B cell (primary cell): ENCODE measurements around the gene THEMIS. TPM values are rescaled to one million over a fixed set of nuclear protein-coding genes. Genes with fewer than 3 reads are reported as not detected.

Experiments used
- ATAC-seq: fragments of 200-7000 bp; cut with Tn5 transposase; one replicate; pipeline ENCODE4 v1.10.0; 2021; ENCODE audit warnings: low read depth, mild to moderate bottlenecking, moderate number of reproducible peaks, moderate library complexity
- CTCF ChIA-PET: fragments of 350-600 bp; sonication (Branson Sonifier 250); formaldehyde crosslinking; loops from one replicate; lab custom pipeline; 2021; ENCODE audit warnings: antibody characterized with exemption, inconsistent platforms; lab: Charles Lee
- POLR2A ChIA-PET: fragments of 350-600 bp; sonication (Branson Sonifier 250); formaldehyde crosslinking; loops from one replicate; lab custom pipeline; 2021; ENCODE audit warnings: antibody characterized with exemption; lab: Charles Lee
- DNase-seq: peaks from one replicate; pipeline ENCODE4 v3.0.0; 2013
- H2AFZ ChIP-seq: 2 replicates; pipeline ENCODE4 v1.6.1; 2012; ENCODE audit warnings: mild to moderate bottlenecking, low read depth, low read length; ENCODE audit not compliant: insufficient read depth, poor library complexity, severe bottlenecking
- H3K27ac ChIP-seq, 2 donors: 1 replicate in 1 of 2; 2 replicates in 1 of 2; pipeline ENCODE4 v1.5.1; 2012 to 2013; ENCODE audit warnings: low read length in 2 of 2, mild to moderate bottlenecking in 2 of 2, moderate library complexity in 1 of 2
- H3K27me3 ChIP-seq, 4 experiments: fragments of 200-600 bp in 1 of 4; sonication (generic) in 1 of 4; replicated peaks in 1 of 4; 1 replicate in 2 of 4; 2 replicates in 2 of 4; pipeline versions ENCODE4 v1.6.1 to v1.7.0; 2013 to 2016; ENCODE audit warnings: low read length in 3 of 4, mild to moderate bottlenecking in 2 of 4, mixed read lengths in 1 of 4, moderate library complexity in 1 of 4; ENCODE audit not compliant: insufficient read depth in 4 of 4, control insufficient read depth in 3 of 4; ENCODE audit errors: control extremely low read depth in 1 of 4
- H3K36me3 ChIP-seq, 2 experiments: replicated peaks in 1 of 2; 1 replicate in 1 of 2; 2 replicates in 1 of 2; pipeline versions ENCODE4 v1.6.1 to v1.7.1; 2013; ENCODE audit warnings: low read length in 1 of 2; ENCODE audit not compliant: insufficient read depth in 2 of 2, control insufficient read depth in 1 of 2; ENCODE audit errors: control extremely low read depth in 1 of 2, extremely low read depth in 1 of 2
- H3K4me1 ChIP-seq, 2 donors: fragments of 200-600 bp in 1 of 2; sonication (generic) in 1 of 2; 1 replicate in 1 of 2; 2 replicates in 1 of 2; pipeline versions ENCODE4 v1.5.1 to v1.6.1; 2013 to 2017; ENCODE audit warnings: low read length in 2 of 2; ENCODE audit not compliant: control insufficient read depth in 2 of 2, insufficient read depth in 2 of 2
- H3K4me2 ChIP-seq: replicated peaks from 2 replicates; pipeline ENCODE3; 2012; ENCODE audit warnings: mild to moderate bottlenecking, low read depth, low read length; ENCODE audit not compliant: poor library complexity, severe bottlenecking
- H3K4me3 ChIP-seq, 5 experiments: fragments of 200-600 bp in 1 of 5; sonication (generic) in 1 of 5; 1 replicate in 3 of 5; 2 replicates in 2 of 5; pipeline versions ENCODE4 v1.5.1 to v1.7.0; 2011 to 2016; ENCODE audit warnings: low read length in 4 of 5, mild to moderate bottlenecking in 4 of 5, low read depth in 2 of 5, control low read depth in 1 of 5, moderate library complexity in 1 of 5; ENCODE audit not compliant: insufficient read depth in 1 of 5; ENCODE audit errors: control extremely low read depth in 1 of 5, extremely low read depth in 1 of 5
- H3K79me2 ChIP-seq: fragments of 200-600 bp; sonication (generic); one replicate; pipeline ENCODE4 v1.6.0; 2016; ENCODE audit warnings: low read length; ENCODE audit not compliant: control insufficient read depth, insufficient read depth
- H3K9ac ChIP-seq: fragments of 200-600 bp; sonication (generic); 2 replicates; pipeline ENCODE4 v1.6.1; 2017; ENCODE audit warnings: mild to moderate bottlenecking, low read length, moderate library complexity
- H3K9me3 ChIP-seq, 3 donors: one replicate each; pipeline versions ENCODE4 v1.6.1 to v1.7.1; 2013; ENCODE audit warnings: low read length in 2 of 3; ENCODE audit not compliant: control insufficient read depth in 2 of 3, insufficient read depth in 1 of 3; ENCODE audit errors: control extremely low read depth in 1 of 3
- H4K20me1 ChIP-seq: 2 replicates; pipeline ENCODE4 v1.6.0; 2012; ENCODE audit warnings: mild to moderate bottlenecking, low read length; ENCODE audit not compliant: insufficient read depth, control insufficient read depth, poor library complexity, severe bottlenecking
- H3K27ac Mint-ChIP-seq: one replicate; pipeline ENCODE4 v1.8.0; 2021; ENCODE audit warnings: mixed read lengths
- H3K27me3 Mint-ChIP-seq: one replicate; pipeline ENCODE4 v1.8.0; 2021; ENCODE audit warnings: mixed read lengths
- H3K4me1 Mint-ChIP-seq: one replicate; pipeline ENCODE4 v1.8.0; 2021; ENCODE audit warnings: mixed read lengths
- H3K4me3 Mint-ChIP-seq: one replicate; pipeline ENCODE4 v1.8.0; 2021; ENCODE audit warnings: mixed read lengths
- H3K9me3 Mint-ChIP-seq: one replicate; pipeline ENCODE4 v1.8.0; 2022; ENCODE audit warnings: mixed read lengths; ENCODE audit not compliant: insufficient read depth
- CTCF ChIP-seq: fragments of 200-600 bp; IDR thresholded peaks from one replicate; pipeline ENCODE4 v1.8.0; 2022; ENCODE audit warnings: antibody characterized with exemption, mild to moderate bottlenecking
- EZH2 ChIP-seq: IDR thresholded peaks from 2 replicates; pipeline ENCODE4 v1.6.1; 2012; ENCODE audit warnings: borderline replicate concordance, low read depth, mild to moderate bottlenecking, moderate library complexity, low read length; ENCODE audit not compliant: insufficient read depth, poor library complexity, severe bottlenecking
- WGBS: methylation state at CpG from one replicate; pipeline ENCODE4 v1.1.5; 2013; ENCODE audit warnings: missing lambda C conversion rate; ENCODE audit not compliant: insufficient coverage; 5-methylcytosine and 5-hydroxymethylcytosine counted together
- intact Hi-C: fragments of 100-400 bp; cut with micrococcal nuclease; formaldehyde crosslinking; loops from one replicate; pipeline ENCODE4 v1.10.0; 2022
- polyA plus RNA-seq: library from polyadenylated mRNA; depleted of rRNA; stranded (reverse); fragments of >200 nt; gene quantifications from 2 replicates; pipeline ENCODE4 v1.2.3, GENCODE V29; 2012
- total RNA-seq, 2 donors: library from RNA; stranded (reverse); fragments of 120-200 nt in 1 of 2; gene quantifications; 1 replicate in 1 of 2; 2 replicates in 1 of 2; pipeline versions ENCODE4 v1.2.3 to v1.2.4, GENCODE V29; 2013 to 2022

The THEMIS gene
- total and polyA plus RNA-seq, 2 donors (not counting 1 experiment from before 2014, with no cell fraction given): 0.10 to 0.30 TPM

- Mint-ChIP-seq H3K9me3 (no peaks in the 10 kb centered on the region), H3K27ac (no peak overlapping the region), H3K4me3 (no peak overlapping the region), H3K4me1 (no peaks in the 10 kb centered on the region), H3K27me3 (no peaks in the 10 kb centered on the region)
- ChIA-PET POLR2A (no interaction called here), CTCF (no interaction called here)
- Histone ChIP-seq H2AFZ (no peak overlapping the region), H3K4me1 (no peaks in the 10 kb centered on the region), H3K79me2 (no peaks in the 10 kb centered on the region), H4K20me1 (no peaks in the 10 kb centered on the region), H3K9ac (no peak overlapping the region), H3K4me3 (no peak overlapping the region), H3K9me3 (no peaks in the 10 kb centered on the region), H3K4me2 (no peak overlapping the region), H3K36me3 (no peaks in the 10 kb centered on the region), H3K27ac (no peak overlapping the region), H3K27me3 (no peaks in the 10 kb centered on the region)
- no peak for ATAC-seq
- intact Hi-C loops: no loop called here
- TF ChIP-seq CTCF (no peak), EZH2 (no peak)
- 93% methylated on average over 13 of the region's 16 CpGs for WGBS
- DNase-seq: no peak
Observed at GRCh38 chr6:127812985-127813698, 87.7 kb downstream of the THEMIS start.

- ChIA-PET POLR2A (no interaction called here), CTCF (no interaction called here)
- TF ChIP-seq EZH2 (no peak), CTCF (no peak)
- no peaks in the 10 kb centered on the region for H3K4me1 ChIP-seq
- intact Hi-C loops: no loop called here
- no peak overlapping the region for H3K9ac ChIP-seq
- ATAC-seq: no peak
- no peaks in the 10 kb centered on the region for H3K9me3 Mint-ChIP-seq
- no peak overlapping the region for H3K27ac ChIP-seq
- H2AFZ ChIP-seq: no peak overlapping the region
- no CpG with 5 or more reads among the region's 4 CpGs for WGBS
- H3K4me3 ChIP-seq: no peak overlapping the region
- H3K4me3 Mint-ChIP-seq: no peak overlapping the region
- H3K4me1 Mint-ChIP-seq: no peaks in the 10 kb centered on the region
- no peak overlapping the region for H3K4me2 ChIP-seq
- H4K20me1 ChIP-seq: no peaks in the 10 kb centered on the region
- no peak for DNase-seq
- no peaks in the 10 kb centered on the region for H3K27me3 ChIP-seq
- H3K9me3 ChIP-seq: no peaks in the 10 kb centered on the region
- H3K36me3 ChIP-seq: no peaks in the 10 kb centered on the region
- H3K27me3 Mint-ChIP-seq: no peaks in the 10 kb centered on the region
- no peaks in the 10 kb centered on the region for H3K79me2 ChIP-seq
- no peak overlapping the region for H3K27ac Mint-ChIP-seq
Observed at GRCh38 chr6:127811900-127812570, 88.8 kb downstream of the THEMIS start.
